ENCODE results near the gene CLCN7. TPM values are rescaled to one million over a fixed set of nuclear protein-coding genes. Genes with fewer than 3 reads are reported as not detected.
A peak's percentile ranks its signal among the peaks of the same experiment; 100 is the strongest.

CLCN7 gene
- total and polyA plus RNA-seq, 9 of the 15 experiments (the other 6 are each of a cell fraction or from before 2014, with no cell fraction given): 0.06 to 126 (median 18.7) TPM

DNA sequence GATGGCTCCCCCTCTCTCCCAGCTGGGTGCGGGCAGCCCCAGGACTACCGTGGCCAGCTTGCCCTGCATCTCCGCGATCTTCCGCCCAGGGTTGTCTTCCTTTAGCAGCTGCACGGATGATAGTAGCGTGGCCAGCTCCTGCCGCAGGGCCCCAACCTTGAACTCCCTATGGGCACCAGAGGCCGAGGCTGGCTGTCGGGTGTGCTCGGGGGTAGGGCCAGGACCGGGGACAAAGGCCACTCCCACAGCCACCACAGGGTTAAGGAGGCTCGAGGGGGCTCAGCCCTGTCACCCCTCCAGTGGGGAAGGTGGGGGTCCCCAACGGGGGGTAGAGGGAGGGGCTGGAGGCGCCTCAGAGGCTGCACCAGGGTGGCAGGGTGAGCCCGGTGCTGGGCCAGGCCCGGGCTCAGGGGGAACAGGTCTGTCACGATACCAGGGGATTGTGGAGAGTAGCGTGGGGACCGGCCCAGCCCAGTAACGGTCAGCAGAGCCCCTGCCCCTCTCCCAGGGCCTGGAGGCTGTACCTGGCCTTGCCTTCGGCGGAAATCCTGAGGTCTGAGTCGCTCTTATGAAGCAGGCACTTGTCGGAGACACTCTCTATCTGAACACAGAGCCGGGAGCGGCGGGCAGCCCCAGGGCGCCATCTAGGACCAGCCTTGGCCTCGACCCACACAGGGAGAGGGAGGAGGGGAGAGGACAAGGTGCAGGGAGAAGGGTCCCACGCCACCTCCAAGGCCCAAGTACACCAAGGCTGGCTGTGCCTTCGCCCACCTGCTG is 38.7 kb downstream of the CLCN7 start:
- peak; percentile 51 for ATAC-seq
- 0 out of 2 replicates have a peak overlapping the region, but pooled peaks have one; percentile 19 for H2AFZ ChIP-seq (ENCODE audit: low read depth, low read length)
- H3K9me3 ChIP-seq (replicated peaks; ENCODE audit: control insufficient read depth, insufficient read depth, low read depth, low read length): no peaks in the 10 kb centered on the region
- H4K20me1 ChIP-seq (replicated peaks; ENCODE audit: control insufficient read depth, insufficient read depth, low read length): no peaks in the 10 kb centered on the region
- intact Hi-C loops (cut with micrococcal nuclease) (no loop called here), in situ Hi-C loops (cut with MboI) (no loop called here)
- H3K4me1 ChIP-seq (replicated peaks in 1 of 2; ENCODE audit: control insufficient read depth in 2 of 2, insufficient read depth in 2 of 2, low read length in 2 of 2): peaks cover 0 to 79% of the 10 kb centered on the region in 2 experiments; a peak in 3 of 5 replicates
- H3K27ac ChIP-seq (ENCODE audit: extremely low read depth, low read depth, low read length): no peak overlapping the region
- DNase-seq (ENCODE audit: extremely low read depth in 1 of 4, low spot score in 3 of 4): peak in 1 of 4 experiments; percentile 30
- CTCF ChIA-PET (ENCODE audit: low intra/inter-chr PET ratio): no interaction called here
- H3K36me3 ChIP-seq (ENCODE audit: control insufficient read depth, insufficient read depth, low read length): no peaks in the 10 kb centered on the region
- H3K9ac ChIP-seq (ENCODE audit: insufficient read depth in 1 of 2, low read depth in 2 of 2, low read length in 2 of 2): no peak overlapping the region
- H3K27me3 ChIP-seq (ENCODE audit: control insufficient read depth in 2 of 2, insufficient read depth in 2 of 2, low read length in 2 of 2): peaks cover 0 to 15% of the 10 kb centered on the region in 2 experiments; a peak in 2 of 5 replicates
- no peak for FAIRE-seq
- no TSS peak for BruUV-seq (replicated peaks)
- H3K79me2 ChIP-seq (ENCODE audit: control insufficient read depth, insufficient read depth, low read length): no peaks in the 10 kb centered on the region
- TF ChIP-seq, protein P1, sequence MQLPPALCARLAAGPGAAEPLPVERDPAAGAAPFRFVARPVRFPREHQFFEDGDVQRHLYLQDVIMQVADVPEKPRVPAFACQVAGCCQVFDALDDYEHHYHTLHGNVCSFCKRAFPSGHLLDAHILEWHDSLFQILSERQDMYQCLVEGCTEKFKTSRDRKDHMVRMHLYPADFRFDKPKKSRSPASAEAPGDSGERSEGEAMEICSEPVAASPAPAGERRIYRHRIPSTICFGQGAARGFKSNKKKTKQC (CRISPR knock-in tag; IDR thresholded peaks at IDR 0.05): no peak
- TF ChIP-seq, protein P2, sequence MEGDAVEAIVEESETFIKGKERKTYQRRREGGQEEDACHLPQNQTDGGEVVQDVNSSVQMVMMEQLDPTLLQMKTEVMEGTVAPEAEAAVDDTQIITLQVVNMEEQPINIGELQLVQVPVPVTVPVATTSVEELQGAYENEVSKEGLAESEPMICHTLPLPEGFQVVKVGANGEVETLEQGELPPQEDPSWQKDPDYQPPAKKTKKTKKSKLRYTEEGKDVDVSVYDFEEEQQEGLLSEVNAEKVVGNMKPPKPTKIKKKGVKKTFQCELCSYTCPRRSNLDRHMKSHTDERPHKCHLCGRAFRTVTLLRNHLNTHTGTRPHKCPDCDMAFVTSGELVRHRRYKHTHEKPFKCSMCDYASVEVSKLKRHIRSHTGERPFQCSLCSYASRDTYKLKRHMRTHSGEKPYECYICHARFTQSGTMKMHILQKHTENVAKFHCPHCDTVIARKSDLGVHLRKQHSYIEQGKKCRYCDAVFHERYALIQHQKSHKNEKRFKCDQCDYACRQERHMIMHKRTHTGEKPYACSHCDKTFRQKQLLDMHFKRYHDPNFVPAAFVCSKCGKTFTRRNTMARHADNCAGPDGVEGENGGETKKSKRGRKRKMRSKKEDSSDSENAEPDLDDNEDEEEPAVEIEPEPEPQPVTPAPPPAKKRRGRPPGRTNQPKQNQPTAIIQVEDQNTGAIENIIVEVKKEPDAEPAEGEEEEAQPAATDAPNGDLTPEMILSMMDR (IDR thresholded peaks at IDR 0.05 in 2 of 3, conservative IDR thresholded peaks at IDR 0.05 in 1 of 3; ENCODE audit: insufficient read depth in 2 of 3, low read depth in 1 of 3, low read length in 3 of 3): peak; percentile 17 to 24 (median 19); a peak in 3 of 6 replicates
- TF ChIP-seq KAT2B (IDR thresholded peaks at IDR 0.05; ENCODE audit: low read depth, low read length) (no peak), ZNF561 (CRISPR knock-in tag; conservative IDR thresholded peaks at IDR 0.05) (no peak)
- POLR2A ChIA-PET: interaction anchor here (1.0 kb wide), 1 partner anchor 16 kb away, joined by 3 read pairs; the partner anchor contains the start of gene UQCC4
- 43% methylated on average over 30 of the region's 32 CpGs for WGBS (ENCODE audit: insufficient coverage, low coverage, missing lambda C conversion rate)
- no peak overlapping the region for H3K4me2 ChIP-seq (ENCODE audit: insufficient read depth, low read length)
- no peak overlapping the region for H3K4me3 ChIP-seq
- no peaks in the 10 kb centered on the region for H3K9me1 ChIP-seq (ENCODE audit: control insufficient read depth, insufficient read depth, low read length)

All from K562 (cell line).